ENCODE results near the gene BTNL9.
"Not testable (repeated sequence)": the region's sequence is repeated elsewhere in the genome, so short reads cannot be mapped to it uniquely, and the experiment has no call there.

BTNL9 gene

DNA sequence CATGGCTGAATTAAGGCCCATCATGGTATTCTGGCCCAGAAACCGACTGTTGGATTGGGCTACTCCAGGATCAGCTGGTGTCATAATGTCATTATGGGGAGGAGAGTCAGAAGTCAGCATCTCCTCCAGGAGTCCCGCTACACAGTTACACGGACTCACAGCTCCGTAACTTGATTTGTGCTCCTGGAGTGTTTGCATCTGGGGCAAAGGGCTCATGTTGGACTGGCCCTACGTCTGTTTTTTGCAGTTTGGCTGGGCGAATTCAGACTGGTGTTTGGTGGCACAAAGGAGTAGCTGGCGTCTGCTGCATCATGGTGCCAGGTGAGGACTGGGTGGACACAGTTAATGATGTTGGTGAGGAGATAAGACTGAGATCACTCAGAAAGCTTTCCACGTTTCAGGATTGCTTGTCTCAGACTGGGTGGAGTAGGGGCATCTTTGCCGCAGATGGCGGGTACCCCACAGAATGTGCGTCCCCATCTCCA, 59.6 kb downstream of the BTNL9 start:
- DNase-seq (ENCODE audit: low read depth, low spot score) = no peak

DNA sequence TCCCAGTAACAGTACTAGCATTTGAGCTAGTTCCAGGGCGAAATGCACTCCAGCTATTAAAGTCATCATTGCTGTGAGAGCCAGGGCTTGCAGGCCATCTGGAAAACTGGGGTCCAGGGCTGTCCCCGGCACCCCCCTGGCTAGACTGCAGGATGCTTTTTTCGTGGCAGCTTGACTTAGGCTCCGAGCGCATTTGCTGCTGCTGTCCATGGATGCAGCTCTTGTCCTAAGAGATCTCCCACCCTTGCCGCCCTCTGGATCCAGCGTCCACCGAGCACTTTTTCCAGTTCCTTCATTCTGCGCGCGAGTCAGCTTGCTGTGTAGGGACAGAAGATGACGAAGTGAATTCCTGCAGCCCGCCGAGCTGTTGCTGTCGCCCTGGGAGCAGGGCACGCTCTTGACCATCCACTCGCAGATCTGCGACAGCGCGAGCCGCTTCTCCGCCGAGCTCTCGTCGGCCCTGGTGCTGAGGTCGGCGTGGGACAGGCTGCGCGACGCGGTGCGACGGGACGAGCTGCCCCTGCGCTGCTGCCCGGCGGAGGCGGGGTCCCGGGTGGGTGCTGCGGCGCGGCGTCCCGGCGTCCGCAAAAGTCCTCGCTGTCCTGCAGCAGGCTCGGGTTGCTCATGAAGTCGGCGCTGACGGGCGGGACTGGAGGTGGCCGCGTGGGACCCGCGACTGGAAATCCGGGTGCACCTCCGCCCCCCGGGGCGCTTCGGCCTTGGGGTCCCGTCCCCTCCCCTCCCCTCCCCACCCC, 60.2 kb downstream of the BTNL9 start:
- DNase-seq (ENCODE audit: low read depth, low spot score) = peak; percentile 43

DNA sequence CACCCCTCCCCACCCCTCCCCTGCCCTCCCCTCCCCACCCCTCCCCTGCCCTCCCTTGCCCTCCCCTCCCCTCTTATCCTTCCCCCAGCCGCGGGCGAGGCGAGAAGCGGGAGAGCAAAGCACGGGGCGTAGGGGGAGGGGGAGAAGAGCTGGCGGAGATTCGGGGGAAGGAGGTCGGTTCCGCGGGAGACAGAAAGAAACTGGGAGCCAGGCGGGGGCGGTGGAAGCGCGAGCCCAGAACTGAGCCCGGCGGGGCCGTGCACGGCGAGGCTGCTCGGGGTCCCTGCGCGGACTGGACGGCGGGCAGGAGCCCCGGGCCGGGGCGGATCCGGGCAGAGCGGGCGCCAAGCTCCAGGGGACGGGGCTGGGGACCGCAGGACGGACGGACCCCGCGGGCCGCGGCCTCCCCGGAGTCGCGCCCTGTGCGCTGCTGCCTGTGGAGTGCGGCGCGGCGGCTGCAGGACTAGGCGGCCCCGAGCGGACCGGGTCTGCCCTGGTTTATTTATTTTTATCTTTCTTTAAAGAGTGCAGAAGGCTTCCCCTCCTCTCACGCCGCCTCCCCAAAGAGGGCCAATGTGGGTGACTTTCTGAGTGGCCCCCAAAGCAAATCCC, 61.1 kb downstream of the BTNL9 start:
- not testable (repeated sequence) for DNase-seq (ENCODE audit: low read depth, low spot score)

DNA sequence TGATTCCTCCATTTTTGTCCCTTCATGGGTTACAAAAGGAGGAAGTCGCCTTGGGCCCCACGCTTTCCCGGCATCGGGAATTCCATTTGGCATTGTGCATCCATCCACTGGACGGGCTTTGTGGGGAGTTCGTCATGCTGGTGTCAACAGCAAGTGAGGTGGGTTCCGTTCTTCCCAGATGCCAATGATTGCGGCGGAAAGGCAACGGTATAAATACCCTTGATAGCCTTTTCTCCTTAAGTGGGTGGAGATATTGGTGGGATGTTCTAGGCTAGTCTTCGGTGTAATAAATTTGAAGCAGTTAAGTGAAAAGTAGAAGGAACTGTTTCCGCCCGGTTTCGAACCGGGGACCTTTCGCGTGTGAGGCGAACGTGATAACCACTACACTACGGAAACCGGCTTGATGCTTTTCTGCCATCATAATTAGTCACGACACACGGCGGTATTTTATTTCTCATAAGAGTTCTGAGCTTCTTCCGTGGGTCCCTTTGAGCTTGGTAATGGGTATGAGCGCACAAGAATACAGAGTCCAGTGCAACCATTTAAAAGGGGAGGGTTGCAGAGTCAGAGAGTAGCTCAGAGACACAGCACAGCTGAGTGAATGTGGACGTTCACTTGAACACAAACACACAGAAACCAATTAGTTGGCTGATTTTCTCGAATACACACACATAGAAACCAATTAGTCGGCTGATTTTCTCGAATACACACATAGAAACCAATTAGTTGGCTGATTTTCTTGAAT, 62.0 kb downstream of the BTNL9 start:
- DNase-seq (ENCODE audit: low read depth, low spot score) = not testable (repeated sequence)

DNA sequence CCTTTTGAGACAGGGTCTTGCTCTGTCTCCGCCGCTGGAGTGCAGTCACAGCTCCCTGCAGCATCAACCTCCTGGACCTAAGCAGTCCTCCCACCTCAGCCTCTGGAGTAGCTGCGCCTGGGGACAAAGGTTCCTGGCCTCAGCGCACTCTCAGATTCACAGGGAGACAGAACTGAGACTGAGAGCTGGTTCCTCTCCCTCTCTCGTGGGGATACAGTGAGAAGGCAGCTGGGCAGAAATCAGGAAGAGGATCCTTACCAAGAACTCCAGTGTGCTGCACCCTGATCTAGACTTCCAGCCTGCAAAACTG, 64.1 kb downstream of the BTNL9 start:
- DNase-seq (ENCODE audit: low read depth, low spot score) = peak; percentile 44

DNA sequence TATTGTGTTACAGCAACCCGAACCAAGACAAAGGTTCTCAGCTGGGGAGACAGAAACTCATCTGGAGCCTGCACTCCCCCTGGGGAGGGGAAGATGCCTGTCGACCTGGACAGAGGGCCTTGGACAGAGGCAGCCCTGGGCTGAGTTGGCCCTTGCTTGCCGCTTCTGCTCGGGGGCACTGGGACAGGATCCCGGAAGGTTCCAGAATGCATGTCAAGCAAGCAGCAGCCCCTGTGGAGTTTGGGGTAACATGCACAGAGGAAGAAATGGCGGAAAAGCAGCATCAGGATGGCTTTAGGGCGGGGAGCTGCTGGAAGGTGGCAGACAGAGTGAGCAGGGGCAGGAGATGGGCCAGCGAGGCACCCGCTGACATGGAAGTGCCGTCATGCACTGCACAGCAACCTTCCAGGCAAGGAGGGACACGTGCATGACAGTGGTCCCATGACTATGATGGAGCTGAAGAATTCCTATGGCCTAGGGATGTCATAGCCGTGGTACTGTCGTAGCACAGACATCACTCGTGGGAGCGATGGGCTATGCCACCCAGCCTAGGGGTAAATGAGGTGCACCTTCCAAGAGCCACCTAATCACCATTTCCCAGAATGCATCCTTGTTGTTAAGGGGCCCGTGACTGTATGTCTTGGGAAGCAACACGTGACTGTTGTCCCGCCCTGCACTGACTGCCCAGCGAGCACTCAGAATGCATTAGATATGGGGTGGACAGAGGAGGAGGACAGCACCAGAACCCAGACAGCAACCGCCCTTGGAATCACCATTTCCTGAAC, 64.7 kb downstream of the BTNL9 start:
- DNase-seq (ENCODE audit: low read depth, low spot score) = not testable (repeated sequence)

DNA sequence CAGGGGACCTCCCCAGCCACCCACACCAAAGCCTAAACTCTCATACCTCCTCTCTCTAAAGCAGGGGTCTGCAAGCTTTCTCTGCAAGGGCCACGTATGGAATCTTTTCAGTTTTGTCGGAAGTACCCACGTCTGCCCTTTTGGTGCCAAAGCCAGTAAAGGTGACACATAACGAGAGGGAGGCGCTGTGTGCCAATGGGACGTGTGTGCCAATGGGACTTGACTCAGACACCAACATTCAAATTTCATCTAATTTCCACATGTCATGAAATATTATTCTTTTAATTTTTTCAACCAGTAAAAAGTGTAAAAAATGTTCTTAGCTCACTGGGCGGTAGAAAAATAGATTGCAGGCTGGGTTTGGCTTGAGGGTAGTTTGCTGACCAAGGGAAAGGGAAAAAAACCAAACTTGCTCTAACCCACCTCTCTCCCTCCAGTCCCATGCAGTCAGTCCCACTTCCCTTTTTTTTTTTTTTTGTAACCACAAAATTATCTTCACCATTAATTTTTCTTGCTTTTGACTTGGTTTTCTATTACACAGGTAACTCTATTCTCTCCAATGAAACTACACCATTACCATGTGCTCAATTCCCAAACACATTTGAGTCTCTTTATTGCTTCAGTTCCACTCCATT, 65.4 kb downstream of the BTNL9 start:
- no peak for DNase-seq (ENCODE audit: low read depth, low spot score)

DNA sequence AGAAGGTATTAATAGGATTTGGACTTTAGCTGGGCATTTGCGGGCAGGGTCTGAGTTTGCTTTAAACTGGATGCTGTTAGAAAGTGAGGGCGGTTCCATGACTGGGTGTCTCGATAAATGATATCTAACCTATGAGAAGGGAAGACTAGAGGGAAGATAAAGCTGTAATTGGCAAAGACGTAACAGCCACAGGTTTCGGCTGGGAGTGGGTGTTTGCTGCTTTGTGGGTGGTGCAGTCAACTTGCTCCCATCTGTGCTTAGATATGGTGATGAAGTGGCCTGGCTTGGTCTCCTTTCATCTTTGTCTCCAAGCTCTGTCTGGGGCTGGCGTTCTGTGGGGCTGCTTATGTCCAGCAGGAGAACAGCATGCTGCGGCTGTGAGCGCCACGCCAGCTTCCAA, 67.6 kb downstream of the BTNL9 start:
- DNase-seq (ENCODE audit: low read depth, low spot score) = no peak

DNA sequence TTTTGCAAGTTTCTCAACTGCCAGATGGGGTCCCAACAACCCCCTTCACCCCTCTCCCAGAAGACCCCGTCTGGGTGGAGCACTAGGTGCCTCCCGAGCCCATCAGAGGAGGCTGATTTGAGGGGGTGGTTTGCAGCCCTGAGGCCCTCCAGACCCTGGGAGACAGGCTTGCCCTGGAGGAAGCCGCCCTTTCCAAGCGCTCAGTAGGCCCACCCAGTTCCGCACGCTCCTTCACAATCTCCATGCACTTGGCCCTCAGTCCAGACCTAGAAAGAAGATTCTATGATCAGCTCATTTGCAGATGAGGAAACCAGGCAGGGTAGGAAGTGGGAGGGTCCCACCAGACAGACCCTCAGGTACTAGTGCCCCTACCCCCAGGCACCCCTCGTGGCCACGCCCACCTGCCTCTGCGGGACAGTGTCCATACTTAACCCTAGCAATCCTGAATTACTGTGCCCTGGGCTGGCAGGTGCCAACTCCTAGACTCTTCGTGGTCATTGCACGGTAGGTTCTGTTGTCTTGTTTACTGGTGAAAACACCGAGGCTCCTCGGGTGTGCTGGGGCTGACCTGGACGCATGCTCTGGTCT, 68.6 kb downstream of the BTNL9 start:
- DNase-seq (ENCODE audit: low read depth, low spot score) = no peak

DNA sequence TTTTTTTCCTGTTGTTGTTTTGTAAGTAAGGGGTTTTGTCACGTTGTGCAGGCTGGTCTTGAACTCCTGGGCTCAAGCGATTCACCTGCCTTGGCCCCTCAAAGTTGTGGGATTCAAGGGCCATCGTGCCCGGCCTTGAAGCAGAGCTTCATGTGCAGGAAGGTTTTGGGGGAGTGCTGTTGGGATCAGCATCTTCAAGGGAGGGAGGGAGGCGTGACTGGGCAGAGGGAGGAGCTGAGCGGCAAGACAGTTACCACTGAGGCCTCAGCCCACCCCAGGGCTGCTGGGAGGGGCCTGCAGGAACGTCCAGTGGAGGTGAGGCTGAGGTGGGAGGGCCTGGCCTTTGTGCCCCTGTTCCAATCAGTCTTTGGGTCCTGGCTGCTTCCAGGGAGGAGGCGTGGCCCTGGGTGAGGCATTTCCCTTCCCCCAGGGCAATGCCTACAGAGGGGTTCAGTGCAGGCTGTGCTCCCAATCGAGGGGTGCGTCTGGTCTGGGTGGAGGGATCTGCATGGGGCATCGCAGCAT, 69.5 kb downstream of the BTNL9 start:
- DNase-seq (ENCODE audit: low read depth, low spot score) = no peak

DNA sequence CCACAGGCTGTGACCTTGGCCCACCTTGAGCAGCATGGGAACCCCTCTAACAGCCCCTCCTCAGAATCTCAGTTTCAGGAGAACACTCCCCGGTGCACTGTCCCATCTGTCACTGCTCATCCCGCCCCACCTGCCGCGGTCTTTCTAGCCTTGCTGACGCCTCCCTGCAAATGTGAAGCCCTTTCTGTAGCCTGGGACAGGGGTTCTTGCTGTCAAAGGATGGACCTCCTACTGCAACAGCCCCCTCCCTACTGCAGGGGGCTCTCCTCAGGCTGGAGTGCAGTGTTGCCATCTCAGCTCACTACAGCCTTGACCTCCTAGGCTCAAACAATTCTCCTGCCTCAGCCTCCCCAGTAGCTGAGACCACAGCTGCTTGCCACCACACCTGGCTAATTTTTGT, 70.9 kb downstream of the BTNL9 start:
- no peak for DNase-seq (ENCODE audit: low read depth, low spot score)
